GM21576 (cell line): ENCODE measurements around the gene EVI5L.
"Not testable (repeated sequence)": the region's sequence is repeated elsewhere in the genome, so short reads cannot be mapped to it uniquely, and the experiment has no call there.

Source experiments
- ATAC-seq: cut with Tn5 transposase; IDR thresholded peaks from one replicate; pipeline ENCODE4 v1.9.1; 2021; ENCODE audit warnings: mild to moderate bottlenecking, moderate library complexity; ENCODE audit not compliant: unreplicated experiment

The EVI5L gene

GRCh38 chr19:7871437-7872305 is 41.7 kb downstream of the EVI5L start:
- no peak for ATAC-seq

GRCh38 chr19:7872306-7873204 is 42.5 kb downstream of the EVI5L start:
- ATAC-seq = no peak

GRCh38 chr19:7873304-7874075 is 43.5 kb downstream of the EVI5L start:
- ATAC-seq = no peak

GRCh38 chr19:7874076-7874896 is 44.3 kb downstream of the EVI5L start, which contains the start of gene PRR36:
Gene PRR36, minus strand, starts transcription at chr19:7874390. Its CDS starts 701 bp downstream, at chr19:7873689.
- ATAC-seq = no peak

- no peak for ATAC-seq
These were observed 44.9 kb downstream of the EVI5L start for GRCh38 chr19:7874897-7875273.

GRCh38 chr19:7877249-7877836 is 47.3 kb downstream of the EVI5L start:
- ATAC-seq = no peak

GRCh38 chr19:7879111-7879807 is 49.2 kb downstream of the EVI5L start:
- no peak for ATAC-seq

GRCh38 chr19:7879836-7880235 is 49.8 kb downstream of the EVI5L start:
- no peak for ATAC-seq

- ATAC-seq = no peak
These were observed 51.9 kb downstream of the EVI5L start for GRCh38 chr19:7881910-7882309.

- ATAC-seq = no peak
These were observed 53.1 kb downstream of the EVI5L start for GRCh38 chr19:7883105-7883504.

- no peak for ATAC-seq
These were observed 54.0 kb downstream of the EVI5L start for GRCh38 chr19:7883796-7884570.

- no peak for ATAC-seq
These were observed 55.8 kb downstream of the EVI5L start for GRCh38 chr19:7885818-7886217.

GRCh38 chr19:7887408-7888144 is 57.6 kb downstream of the EVI5L start:
- no peak for ATAC-seq

GRCh38 chr19:7888145-7888825 is 58.3 kb downstream of the EVI5L start, which contains the start of gene LRRC8E:
Gene LRRC8E, plus strand, starts transcription at chr19:7888510. Its CDS starts 7,094 bp downstream, at chr19:7895604.
- ATAC-seq = no peak

GRCh38 chr19:7888826-7889217 is 58.8 kb downstream of the EVI5L start:
- ATAC-seq = no peak

- ATAC-seq = not testable (repeated sequence)
These were observed 63.5 kb downstream of the EVI5L start for GRCh38 chr19:7893362-7894101.
